Measurements from ENCODE around the gene MCUB.

GRCh38 chr4:109631532-109632108, 71.6 kb downstream of the MCUB start:
- TF ChIP-seq, protein P1, sequence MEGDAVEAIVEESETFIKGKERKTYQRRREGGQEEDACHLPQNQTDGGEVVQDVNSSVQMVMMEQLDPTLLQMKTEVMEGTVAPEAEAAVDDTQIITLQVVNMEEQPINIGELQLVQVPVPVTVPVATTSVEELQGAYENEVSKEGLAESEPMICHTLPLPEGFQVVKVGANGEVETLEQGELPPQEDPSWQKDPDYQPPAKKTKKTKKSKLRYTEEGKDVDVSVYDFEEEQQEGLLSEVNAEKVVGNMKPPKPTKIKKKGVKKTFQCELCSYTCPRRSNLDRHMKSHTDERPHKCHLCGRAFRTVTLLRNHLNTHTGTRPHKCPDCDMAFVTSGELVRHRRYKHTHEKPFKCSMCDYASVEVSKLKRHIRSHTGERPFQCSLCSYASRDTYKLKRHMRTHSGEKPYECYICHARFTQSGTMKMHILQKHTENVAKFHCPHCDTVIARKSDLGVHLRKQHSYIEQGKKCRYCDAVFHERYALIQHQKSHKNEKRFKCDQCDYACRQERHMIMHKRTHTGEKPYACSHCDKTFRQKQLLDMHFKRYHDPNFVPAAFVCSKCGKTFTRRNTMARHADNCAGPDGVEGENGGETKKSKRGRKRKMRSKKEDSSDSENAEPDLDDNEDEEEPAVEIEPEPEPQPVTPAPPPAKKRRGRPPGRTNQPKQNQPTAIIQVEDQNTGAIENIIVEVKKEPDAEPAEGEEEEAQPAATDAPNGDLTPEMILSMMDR (IDR thresholded peaks at IDR 0.05; ENCODE audit: poor library complexity), result no peak
- no peak for TF ChIP-seq EZH2 (IDR thresholded peaks at IDR 0.05; ENCODE audit: borderline replicate concordance)
- TF ChIP-seq EZH2phosphoT487 (IDR thresholded peaks at IDR 0.05; ENCODE audit: low read depth, severe bottlenecking, unreplicated experiment), result no peak
